Placental epithelial cell (primary cell): ENCODE data around the gene GTF2I. TPM values are rescaled to one million over a fixed set of nuclear protein-coding genes. Genes with fewer than 3 reads are reported as not detected.

Source experiments
- total RNA-seq: library from RNA; depleted of rRNA; stranded (reverse); fragments of >200 nt; gene quantifications from 2 replicates; pipeline ENCODE4 v1.2.3, GENCODE V29; 2012

The GTF2I gene
- 179 and 193 TPM in 2 replicates for total RNA-seq

GRCh38 chr7:74657692-74658177 is at the start of gene GTF2I:
TSS of gene GTF2I (plus strand) at chr7:74657718. CDS start at chr7:74689129, 31,411 bp downstream.

DNA sequence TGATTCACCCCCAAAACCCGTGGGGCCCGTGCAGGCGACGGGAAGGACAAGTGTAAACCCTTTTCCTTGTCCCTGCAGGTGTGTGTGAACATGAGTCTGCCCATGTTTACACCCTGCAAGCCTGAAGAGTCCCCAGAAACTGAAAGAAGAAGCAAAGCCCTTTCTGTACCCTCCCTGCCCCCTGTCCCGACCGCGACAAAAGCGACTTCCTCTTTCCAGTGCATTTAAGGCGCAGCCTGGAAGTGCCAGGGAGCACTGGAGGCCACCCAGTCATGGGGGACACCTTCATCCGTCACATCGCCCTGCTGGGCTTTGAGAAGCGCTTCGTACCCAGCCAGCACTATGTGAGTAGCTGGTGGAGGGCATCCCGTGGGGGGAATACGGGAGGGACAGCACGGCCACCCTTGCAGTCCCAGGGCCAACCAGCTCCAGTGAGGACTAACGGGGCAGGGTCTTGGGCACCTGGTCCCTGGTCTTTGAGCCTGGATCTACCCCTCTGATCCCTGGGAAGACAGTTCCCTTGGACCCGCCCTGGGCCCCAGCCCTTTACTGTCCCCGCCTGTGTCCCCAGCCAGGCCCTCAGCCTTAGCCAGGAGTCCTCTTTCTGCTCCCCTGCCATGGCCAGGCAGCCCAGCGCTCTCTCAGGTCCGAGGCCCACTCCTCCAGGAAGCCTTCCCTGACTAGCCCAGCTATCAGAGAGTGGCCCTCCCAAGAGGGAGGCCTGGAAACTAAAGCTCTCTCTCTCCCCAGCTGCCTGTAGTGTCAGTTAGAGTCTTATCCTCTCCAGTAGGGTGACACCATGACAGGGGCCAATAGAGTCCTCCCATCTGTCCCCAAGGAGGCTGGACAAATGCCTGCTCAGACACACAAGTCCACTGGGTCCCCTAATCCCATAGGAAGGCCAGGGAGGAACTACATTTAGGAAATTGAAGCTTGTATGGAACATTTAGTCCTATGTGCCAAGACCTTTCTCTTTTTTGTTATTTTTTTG is 116.5 kb downstream of the GTF2I start, which contains the start of gene NCF1:
NCF1 (plus strand) TSS at position 252 of the 991 bp plus-strand sequence; CDS start at position 273, 21 bp downstream.

Other genes starting within 250 kb of the GTF2I start
- 7.0 and 12.2 TPM in 2 replicates for gene GTF2IRD1, start 203.8 kb upstream of the GTF2I start, total RNA-seq
- 0.11 and 0.39 TPM in 2 replicates for gene NCF1, start 116.3 kb downstream of the GTF2I start, total RNA-seq
- 7.2 and 22.0 TPM in 2 replicates for gene GTF2IRD2, start 193.9 kb downstream of the GTF2I start, total RNA-seq